ENCODE data around the gene FBXW11. TPM values are rescaled to one million over a fixed set of nuclear protein-coding genes. Genes with fewer than 3 reads are reported as not detected.
"Not testable (repeated sequence)": the region's sequence is repeated elsewhere in the genome, so short reads cannot be mapped to it uniquely, and the experiment has no call there.

The FBXW11 gene
- total RNA-seq, 2 donors from 2014 or later, result 29.0 to 64.6 TPM

DNA sequence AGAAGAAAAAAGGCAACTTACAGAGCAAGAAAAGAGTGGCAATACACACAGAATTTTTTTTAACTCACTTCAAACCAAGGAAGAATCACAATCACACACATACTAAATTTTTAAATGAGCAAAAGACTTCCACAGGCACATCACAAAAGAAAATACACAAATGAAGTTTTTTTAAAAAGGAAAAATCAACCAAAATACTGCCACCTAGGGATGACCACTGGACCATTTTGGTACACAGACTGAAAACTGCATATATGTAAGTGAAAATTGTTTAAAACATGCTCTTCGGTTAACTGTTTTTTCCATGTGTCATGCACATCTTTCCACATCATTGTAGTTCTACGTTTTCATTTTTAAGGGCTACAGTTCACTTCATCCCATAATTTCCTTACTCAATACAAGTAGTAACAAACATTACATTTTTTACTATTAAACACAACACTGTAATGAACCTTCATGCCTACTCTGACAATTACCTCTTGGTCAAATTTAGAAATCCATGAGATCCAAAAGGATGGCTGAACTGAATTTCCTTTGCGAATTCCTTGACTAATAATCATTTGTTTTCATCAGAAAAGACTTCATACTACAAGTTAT, 79.0 kb downstream of the FBXW11 start:
- no peak for ATAC-seq
- 85 to 90% methylated on average over 3 of the region's 3 CpGs for WGBS, 2 donors

DNA sequence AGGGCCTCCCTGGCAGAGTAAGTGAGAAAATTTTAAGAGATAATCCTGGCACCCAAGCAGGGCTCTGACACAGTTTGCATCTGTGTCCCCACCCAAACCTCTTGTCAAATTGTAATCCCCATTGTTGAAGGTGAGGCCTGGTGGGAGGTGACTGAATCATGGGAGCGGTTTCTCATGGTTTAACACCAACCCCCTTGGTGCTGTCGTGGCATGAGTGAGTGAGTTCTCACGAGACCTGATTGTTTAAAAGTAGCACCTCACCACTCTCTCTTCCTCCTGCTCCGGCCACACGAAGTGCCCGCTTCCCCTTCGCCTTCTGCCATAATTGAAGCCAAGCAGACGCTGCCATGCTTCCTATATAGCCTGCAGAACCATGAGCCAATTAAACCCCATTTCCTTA, 80.1 kb downstream of the FBXW11 start:
- no peaks in the 10 kb centered on the region for H3K27me3 ChIP-seq
- no peak for TF ChIP-seq POLR2A (IDR thresholded peaks at IDR 0.05)
- TF ChIP-seq, protein P1, sequence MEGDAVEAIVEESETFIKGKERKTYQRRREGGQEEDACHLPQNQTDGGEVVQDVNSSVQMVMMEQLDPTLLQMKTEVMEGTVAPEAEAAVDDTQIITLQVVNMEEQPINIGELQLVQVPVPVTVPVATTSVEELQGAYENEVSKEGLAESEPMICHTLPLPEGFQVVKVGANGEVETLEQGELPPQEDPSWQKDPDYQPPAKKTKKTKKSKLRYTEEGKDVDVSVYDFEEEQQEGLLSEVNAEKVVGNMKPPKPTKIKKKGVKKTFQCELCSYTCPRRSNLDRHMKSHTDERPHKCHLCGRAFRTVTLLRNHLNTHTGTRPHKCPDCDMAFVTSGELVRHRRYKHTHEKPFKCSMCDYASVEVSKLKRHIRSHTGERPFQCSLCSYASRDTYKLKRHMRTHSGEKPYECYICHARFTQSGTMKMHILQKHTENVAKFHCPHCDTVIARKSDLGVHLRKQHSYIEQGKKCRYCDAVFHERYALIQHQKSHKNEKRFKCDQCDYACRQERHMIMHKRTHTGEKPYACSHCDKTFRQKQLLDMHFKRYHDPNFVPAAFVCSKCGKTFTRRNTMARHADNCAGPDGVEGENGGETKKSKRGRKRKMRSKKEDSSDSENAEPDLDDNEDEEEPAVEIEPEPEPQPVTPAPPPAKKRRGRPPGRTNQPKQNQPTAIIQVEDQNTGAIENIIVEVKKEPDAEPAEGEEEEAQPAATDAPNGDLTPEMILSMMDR (IDR thresholded peaks at IDR 0.05), result no peak
- no peak for DNase-seq
- H3K9me3 ChIP-seq, result no peaks in the 10 kb centered on the region
- intact Hi-C loops (cut with DNase I), result no loop called here
- ATAC-seq, result no peak
- no peak overlapping the region for H3K27ac ChIP-seq
- 85 to 92% methylated on average over 8 of the region's 8 CpGs for WGBS, 2 donors
- H3K36me3 ChIP-seq (replicated peaks in 1 of 2; ENCODE audit: insufficient read depth in 1 of 2, low read depth in 2 of 2), result no peaks in the 10 kb centered on the region
- no peak overlapping the region for H3K4me3 ChIP-seq
- peaks cover 29% of the 10 kb centered on the region for H3K4me1 ChIP-seq

More for the DNA sequence above, 79.0 kb downstream of the FBXW11 start:
- Histone ChIP-seq H3K36me3 (replicated peaks in 1 of 2; ENCODE audit: insufficient read depth in 1 of 2, low read depth in 2 of 2) (no peaks in the 10 kb centered on the region), H3K27me3 (no peaks in the 10 kb centered on the region), H3K4me1 (peaks cover 17% of the 10 kb centered on the region), H3K9me3 (no peaks in the 10 kb centered on the region), H3K27ac (no peak overlapping the region), H3K4me3 (no peak overlapping the region)
- DNase-seq, result no peak
- TF ChIP-seq, protein P1 (IDR thresholded peaks at IDR 0.05), result peak in 2 of 7 experiments; percentile 7 to 14
- no peak for TF ChIP-seq POLR2A (IDR thresholded peaks at IDR 0.05)
- intact Hi-C loops (cut with DNase I), result no loop called here

DNA sequence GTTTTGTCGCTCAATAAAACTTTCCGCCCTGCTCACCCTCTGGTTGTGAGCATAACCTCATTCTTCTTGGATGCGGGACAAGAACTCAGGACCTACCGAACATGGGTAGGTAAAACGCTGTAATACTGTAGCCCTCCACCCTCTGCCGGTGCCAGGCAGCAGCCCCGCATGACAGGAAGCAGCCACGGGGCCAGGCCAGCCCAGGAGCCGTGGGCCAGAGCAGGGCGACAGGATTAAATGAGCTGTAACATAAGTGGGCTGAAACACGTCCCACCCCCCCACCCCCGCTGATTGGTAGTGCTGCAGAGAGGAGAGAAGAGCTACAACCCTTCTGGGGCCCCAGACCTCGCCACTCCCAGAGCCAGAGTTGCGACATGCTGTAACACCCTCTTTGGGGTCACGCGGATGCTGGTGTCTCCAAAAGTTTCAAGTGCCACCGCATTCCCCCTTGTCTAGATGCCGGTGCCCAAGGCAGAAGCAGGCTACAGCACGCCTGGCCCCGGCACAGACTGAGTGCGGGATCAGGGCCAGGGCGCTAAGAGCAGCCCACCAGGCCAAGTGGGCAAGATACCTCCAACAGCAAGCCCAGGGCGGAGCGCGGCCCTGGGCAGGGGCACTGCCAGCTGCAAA, 81.8 kb downstream of the FBXW11 start:
- H3K4me1 ChIP-seq, result peaks cover 34% of the 10 kb centered on the region
- H3K9me3 ChIP-seq, result no peaks in the 10 kb centered on the region
- no peak for ATAC-seq
- no peaks in the 10 kb centered on the region for H3K27me3 ChIP-seq
- no peak for TF ChIP-seq POLR2A (IDR thresholded peaks at IDR 0.05)
- TF ChIP-seq, protein P1 (IDR thresholded peaks at IDR 0.05), result no peak
- H3K4me3 ChIP-seq, result no peak overlapping the region
- no peaks in the 10 kb centered on the region for H3K36me3 ChIP-seq (replicated peaks in 1 of 2; ENCODE audit: insufficient read depth in 1 of 2, low read depth in 2 of 2)
- intact Hi-C loops (cut with DNase I), result no loop called here
- DNase-seq, result no peak
- 97 to 98% methylated on average over 19 to 23 of the region's 25 CpGs for WGBS, 2 donors
- no peak overlapping the region for H3K27ac ChIP-seq

DNA sequence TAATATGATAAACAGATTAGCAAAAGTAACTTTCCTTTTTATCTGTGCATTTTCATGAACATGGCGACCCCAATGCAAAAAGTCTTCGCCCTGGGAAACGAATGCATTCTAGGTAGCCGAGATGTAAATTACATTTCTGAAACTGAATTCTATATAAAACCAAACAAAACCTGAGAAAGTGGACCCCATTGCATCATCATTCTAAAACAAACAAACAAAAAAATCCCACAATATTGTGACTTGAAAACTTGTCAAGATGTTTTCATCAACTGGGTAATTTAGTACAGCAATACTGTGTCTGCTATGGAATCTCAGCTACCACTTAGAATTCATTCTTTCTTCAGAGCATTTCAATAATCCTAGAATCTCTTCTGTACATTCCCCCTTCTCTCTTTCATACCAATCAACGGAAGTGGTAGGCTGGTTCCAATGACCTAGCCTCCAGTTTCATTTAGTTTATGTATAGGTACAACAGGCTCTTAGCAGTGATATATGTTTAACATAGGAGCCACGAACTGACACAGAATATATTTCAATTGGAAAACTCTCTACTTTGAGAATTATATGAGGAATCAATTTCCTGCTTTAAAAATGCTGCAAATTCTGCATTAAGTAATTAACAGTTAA, 85.6 kb downstream of the FBXW11 start:
- DNase-seq, result no peak
- Histone ChIP-seq H3K4me3 (no peak overlapping the region), H3K36me3 (replicated peaks in 1 of 2; ENCODE audit: insufficient read depth in 1 of 2, low read depth in 2 of 2) (no peaks in the 10 kb centered on the region), H3K27me3 (no peaks in the 10 kb centered on the region), H3K9me3 (no peaks in the 10 kb centered on the region), H3K4me1 (peaks cover 30% of the 10 kb centered on the region), H3K27ac (no peak overlapping the region)
- no peak for ATAC-seq
- 78 to 85% methylated on average over 6 of the region's 6 CpGs for WGBS, 2 donors
- intact Hi-C loops (cut with DNase I), result no loop called here
- TF ChIP-seq, protein P1 (IDR thresholded peaks at IDR 0.05), result no peak
- TF ChIP-seq POLR2A (IDR thresholded peaks at IDR 0.05), result no peak

DNA sequence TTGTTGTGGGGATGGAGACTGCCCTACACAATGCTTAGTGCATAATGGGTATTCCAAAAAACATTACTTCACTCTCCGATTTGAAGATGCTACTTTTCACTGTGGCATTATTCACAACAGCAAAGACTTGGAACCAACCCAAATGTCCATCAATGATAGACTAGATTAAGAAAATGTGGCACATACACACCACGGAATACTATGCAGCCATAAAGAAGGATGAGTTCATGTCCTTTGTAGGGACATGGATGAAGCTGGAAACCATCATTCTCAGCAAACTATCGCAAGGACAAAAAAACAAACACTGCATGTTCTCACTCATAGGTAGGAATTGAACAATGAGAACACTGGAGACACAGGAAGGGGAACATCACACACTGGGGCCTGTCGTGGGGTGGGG, 90.7 kb downstream of the FBXW11 start:
- H3K36me3 ChIP-seq (replicated peaks in 1 of 2; ENCODE audit: insufficient read depth in 1 of 2, low read depth in 2 of 2), result not testable (repeated sequence)

More for the DNA sequence above, 90.7 kb downstream of the FBXW11 start:
- not testable (repeated sequence) for H3K4me3 ChIP-seq, H3K27me3 ChIP-seq, H3K9me3 ChIP-seq, DNase-seq, ATAC-seq, H3K27ac ChIP-seq
- intact Hi-C loops (cut with DNase I), result loop anchor here (5.0 to 10.0 kb wide), 2 partner anchors 69 to 122 kb away; no protein-coding TSS in a partner anchor
- 93 to 95% methylated on average over 4 of the region's 4 CpGs for WGBS, 2 donors
- H3K4me1 ChIP-seq, result peaks cover 43% of the 10 kb centered on the region

Measured in body of pancreas (tissue), 4 donors.